ENCODE measurements around the gene PPFIA3. TPM values are rescaled to one million over a fixed set of nuclear protein-coding genes. Genes with fewer than 3 reads are reported as not detected.

PPFIA3 gene
- total and polyA plus RNA-seq, 2 of the 4 experiments (the other 2 are of a cell fraction), result 0.90 to 2.4 TPM

DNA sequence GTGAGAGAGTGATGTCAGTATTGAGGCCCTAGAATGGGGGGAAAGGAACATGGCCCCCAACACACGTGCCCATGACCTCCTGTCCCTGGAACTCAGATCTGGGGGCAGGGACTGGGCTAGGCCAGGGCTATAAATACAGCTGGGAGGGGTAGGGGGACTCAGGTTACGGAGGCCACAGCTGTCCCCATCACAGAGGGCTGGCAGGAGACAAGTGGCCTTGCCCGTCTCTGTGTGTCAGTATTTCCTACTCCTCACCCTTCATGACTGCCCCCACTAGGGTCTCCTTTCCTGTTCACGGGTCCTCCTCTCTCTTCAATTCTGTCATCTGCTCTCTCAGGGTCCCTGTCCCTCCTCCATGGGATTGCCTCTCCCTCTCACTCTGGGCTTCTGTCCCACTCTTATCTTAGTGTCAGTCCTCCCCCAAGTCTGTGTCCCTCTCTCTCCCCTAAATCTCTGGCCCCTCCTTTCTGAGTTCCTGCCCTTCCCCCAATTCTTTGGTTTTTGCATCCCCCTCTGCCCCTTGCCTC is 36.5 kb downstream of the PPFIA3 start:
- Histone ChIP-seq H3K36me3 (ENCODE audit: control insufficient read depth, insufficient read depth, low read length) (no peaks in the 10 kb centered on the region), H3K18ac (ENCODE audit: low read depth, low read length) (no peak overlapping the region), H3K9ac (ENCODE audit: low read depth, low read length) (no peak overlapping the region), H3K27me3 (ENCODE audit: control insufficient read depth, insufficient read depth, low read length) (peaks cover 8% of the 10 kb centered on the region; the same call in 1 of the 2 replicates), H3K14ac (replicated peaks; ENCODE audit: low read depth, low read length) (no peak overlapping the region), H2BK15ac (ENCODE audit: low read depth, low read length) (no peak overlapping the region), H3K9me1 (ENCODE audit: insufficient read depth, low read length) (peaks cover 5% of the 10 kb centered on the region; the same call in 1 of the 2 replicates), H3K4me3 (ENCODE audit: insufficient read depth, low read depth, low read length) (no peak overlapping the region), H3K56ac (ENCODE audit: extremely low read depth, insufficient read depth, low read length) (no peak overlapping the region), H3K27ac (ENCODE audit: insufficient read depth, low read length) (no peak overlapping the region), H3K79me1 (ENCODE audit: low read depth in 1 of 2, low read length in 2 of 2) (peaks cover 8 to 27% of the 10 kb centered on the region in 2 experiments; a peak in 3 of 4 replicates), H4K8ac (ENCODE audit: low read depth in 2 of 2, low read length in 2 of 2) (no peak overlapping the region), H3K4me1 (ENCODE audit: control insufficient read depth, insufficient read depth, low read length) (peaks cover 2% of the 10 kb centered on the region; the same call in 1 of the 2 replicates), H2AFZ (replicated peaks; ENCODE audit: low read length, poor library complexity) (no peak overlapping the region), H3K4me2 (ENCODE audit: low read depth, low read length) (no peak overlapping the region), H3K4ac (ENCODE audit: low read depth, low read length) (no peak overlapping the region), H2BK5ac (ENCODE audit: low read depth, low read length, poor library complexity, severe bottlenecking) (no peak overlapping the region), H4K5ac (ENCODE audit: low read depth, low read length) (no peak overlapping the region), H3K9me3 (ENCODE audit: control insufficient read depth, insufficient read depth, low read length) (no peaks in the 10 kb centered on the region), H2AK9ac (replicated peaks; ENCODE audit: low read depth, low read length, poor library complexity) (no peak overlapping the region), H4K91ac (ENCODE audit: insufficient read depth, low read depth, low read length) (no peak overlapping the region), H2BK20ac (ENCODE audit: low read depth, low read length) (no peak overlapping the region), H3K23ac (ENCODE audit: low read depth, low read length) (no peak overlapping the region), H2BK120ac (ENCODE audit: low read depth, low read length) (no peak overlapping the region), H2AK5ac (ENCODE audit: low read depth, low read length) (no peak overlapping the region), H4K20me1 (ENCODE audit: insufficient read depth, low read length) (no peaks in the 10 kb centered on the region)
- ChIA-PET CTCF (no interaction called here), POLR2A (ENCODE audit: unreplicated experiment) (no interaction called here)
- DNase-seq (no peak), ATAC-seq (ENCODE audit: low read depth) (no peak)
- intact Hi-C loops (cut with micrococcal nuclease), result no loop called here
- no TSS peak for BruUV-seq (replicated peaks)
- dilution Hi-C loops (cut with HindIII; ENCODE audit: low sequenced_read_pairs, unreplicated experiment), result no loop called here
- in situ Hi-C loops (cut with MboI; ENCODE audit: low sequenced_read_pairs), result no loop called here
- WGBS, 2 experiments (ENCODE audit: extremely low coverage in 2 of 2, insufficient read length in 1 of 2), result 22% methylated on average over 1 of the region's 4 CpGs; no CpG with 5 or more reads in 1 of the 2 experiments
- TF ChIP-seq MAZ (IDR thresholded peaks at IDR 0.05; ENCODE audit: borderline replicate concordance, low read depth, low read length), result no peak
- no peak for TF ChIP-seq USF2 (IDR thresholded peaks at IDR 0.05; ENCODE audit: low read depth, low read length)
- TF ChIP-seq SMC3 (IDR thresholded peaks at IDR 0.05; ENCODE audit: low read depth, low read length), result no peak
- TF ChIP-seq NFE2L2 (IDR thresholded peaks at IDR 0.05; ENCODE audit: low read depth, low read length), result no peak
- no peak for TF ChIP-seq BHLHE40 (IDR thresholded peaks at IDR 0.05; ENCODE audit: low read depth, low read length)
- TF ChIP-seq MAFK (IDR thresholded peaks at IDR 0.05; ENCODE audit: low read depth, low read length), result no peak
- no peak for TF ChIP-seq RCOR1 (IDR thresholded peaks at IDR 0.05; ENCODE audit: insufficient replicate concordance, low read length)
- TF ChIP-seq CEBPB (IDR thresholded peaks at IDR 0.05; ENCODE audit: low read depth, low read length), result no peak
- TF ChIP-seq, protein P1, sequence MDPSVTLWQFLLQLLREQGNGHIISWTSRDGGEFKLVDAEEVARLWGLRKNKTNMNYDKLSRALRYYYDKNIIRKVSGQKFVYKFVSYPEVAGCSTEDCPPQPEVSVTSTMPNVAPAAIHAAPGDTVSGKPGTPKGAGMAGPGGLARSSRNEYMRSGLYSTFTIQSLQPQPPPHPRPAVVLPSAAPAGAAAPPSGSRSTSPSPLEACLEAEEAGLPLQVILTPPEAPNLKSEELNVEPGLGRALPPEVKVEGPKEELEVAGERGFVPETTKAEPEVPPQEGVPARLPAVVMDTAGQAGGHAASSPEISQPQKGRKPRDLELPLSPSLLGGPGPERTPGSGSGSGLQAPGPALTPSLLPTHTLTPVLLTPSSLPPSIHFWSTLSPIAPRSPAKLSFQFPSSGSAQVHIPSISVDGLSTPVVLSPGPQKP (IDR thresholded peaks at IDR 0.05; ENCODE audit: borderline replicate concordance, low read depth, low read length), result no peak
- TF ChIP-seq, protein P2, sequence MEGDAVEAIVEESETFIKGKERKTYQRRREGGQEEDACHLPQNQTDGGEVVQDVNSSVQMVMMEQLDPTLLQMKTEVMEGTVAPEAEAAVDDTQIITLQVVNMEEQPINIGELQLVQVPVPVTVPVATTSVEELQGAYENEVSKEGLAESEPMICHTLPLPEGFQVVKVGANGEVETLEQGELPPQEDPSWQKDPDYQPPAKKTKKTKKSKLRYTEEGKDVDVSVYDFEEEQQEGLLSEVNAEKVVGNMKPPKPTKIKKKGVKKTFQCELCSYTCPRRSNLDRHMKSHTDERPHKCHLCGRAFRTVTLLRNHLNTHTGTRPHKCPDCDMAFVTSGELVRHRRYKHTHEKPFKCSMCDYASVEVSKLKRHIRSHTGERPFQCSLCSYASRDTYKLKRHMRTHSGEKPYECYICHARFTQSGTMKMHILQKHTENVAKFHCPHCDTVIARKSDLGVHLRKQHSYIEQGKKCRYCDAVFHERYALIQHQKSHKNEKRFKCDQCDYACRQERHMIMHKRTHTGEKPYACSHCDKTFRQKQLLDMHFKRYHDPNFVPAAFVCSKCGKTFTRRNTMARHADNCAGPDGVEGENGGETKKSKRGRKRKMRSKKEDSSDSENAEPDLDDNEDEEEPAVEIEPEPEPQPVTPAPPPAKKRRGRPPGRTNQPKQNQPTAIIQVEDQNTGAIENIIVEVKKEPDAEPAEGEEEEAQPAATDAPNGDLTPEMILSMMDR (conservative IDR thresholded peaks at IDR 0.05; ENCODE audit: low read depth, low read length), result no peak
- no peak for TF ChIP-seq POLR2A (IDR thresholded peaks at IDR 0.05; ENCODE audit: low read depth, low read length)
